Measurements from ENCODE around the gene SIPA1.

SIPA1 gene

GRCh38 chr11:65619281-65619928 is 18.5 kb upstream of the SIPA1 start:
- TF ChIP-seq CTCF (IDR thresholded peaks at IDR 0.05; ENCODE audit: low read depth, low read length): no peak
- no peak for DNase-seq (ENCODE audit: low read depth, low spot score)
- no peak overlapping the region for H3K4me3 ChIP-seq (ENCODE audit: low read depth, low read length)
- in situ Hi-C loops (cut with HindIII; ENCODE audit: low sequenced_read_pairs): no loop called here

- in situ Hi-C loops (cut with HindIII; ENCODE audit: low sequenced_read_pairs): no loop called here
- DNase-seq (ENCODE audit: low read depth, low spot score): no peak
- no peak for TF ChIP-seq CTCF (IDR thresholded peaks at IDR 0.05; ENCODE audit: low read depth, low read length)
- no peak overlapping the region for H3K4me3 ChIP-seq (ENCODE audit: low read depth, low read length)
Observed at GRCh38 chr11:65620666-65621065, 17.2 kb upstream of the SIPA1 start.

GRCh38 chr11:65621460-65621859 is 16.4 kb upstream of the SIPA1 start:
- H3K4me3 ChIP-seq (ENCODE audit: low read depth, low read length): no peak overlapping the region
- TF ChIP-seq CTCF (IDR thresholded peaks at IDR 0.05; ENCODE audit: low read depth, low read length): no peak
- DNase-seq (ENCODE audit: low read depth, low spot score): no peak
- in situ Hi-C loops (cut with HindIII; ENCODE audit: low sequenced_read_pairs): no loop called here

- in situ Hi-C loops (cut with HindIII; ENCODE audit: low sequenced_read_pairs): no loop called here
- no peak for TF ChIP-seq CTCF (IDR thresholded peaks at IDR 0.05; ENCODE audit: low read depth, low read length)
- no peak overlapping the region for H3K4me3 ChIP-seq (ENCODE audit: low read depth, low read length)
- DNase-seq (ENCODE audit: low read depth, low spot score): no peak
Observed at GRCh38 chr11:65622011-65622410, 15.9 kb upstream of the SIPA1 start.

- in situ Hi-C loops (cut with HindIII; ENCODE audit: low sequenced_read_pairs): no loop called here
- DNase-seq (ENCODE audit: low read depth, low spot score): no peak
- no peak for TF ChIP-seq CTCF (IDR thresholded peaks at IDR 0.05; ENCODE audit: low read depth, low read length)
- H3K4me3 ChIP-seq (ENCODE audit: low read depth, low read length): no peak overlapping the region
Observed at GRCh38 chr11:65623177-65623576, 14.7 kb upstream of the SIPA1 start.

GRCh38 chr11:65623852-65624616 is 13.9 kb upstream of the SIPA1 start:
- no peak overlapping the region for H3K4me3 ChIP-seq (ENCODE audit: low read depth, low read length)
- in situ Hi-C loops (cut with HindIII; ENCODE audit: low sequenced_read_pairs): no loop called here
- no peak for TF ChIP-seq CTCF (IDR thresholded peaks at IDR 0.05; ENCODE audit: low read depth, low read length)

More at GRCh38 chr11:65623852-65624616, 13.9 kb upstream of the SIPA1 start:
- no peak for DNase-seq (ENCODE audit: low read depth, low spot score)
